Heart left ventricle (tissue), 16 donors: ENCODE results near the gene LPP. TPM values are rescaled to one million over a fixed set of nuclear protein-coding genes. Genes with fewer than 3 reads are reported as not detected.

Experiments
- ATAC-seq, 4 donors: fragments of 200-7000 bp; cut with Tn5 transposase; one replicate each; pipeline ENCODE4 v1.9.1; 2020 to 2022; ENCODE audit warnings: moderate library complexity in 4 of 4, mild to moderate bottlenecking in 3 of 4, moderate number of reproducible peaks in 1 of 4
- DNase-seq, 5 donors: peaks; one replicate each; pipeline ENCODE4 v3.0.0-alpha.2; 2020
- H3K27ac ChIP-seq, 12 donors: fragments of 200-600 bp; sonication (generic) in 4 of 12; one replicate each; pipeline versions ENCODE4 v1.5.0 to v1.8.0; 2016 to 2022; ENCODE audit warnings: mild to moderate bottlenecking in 2 of 12
- H3K27me3 ChIP-seq, 9 donors: fragments of 200-600 bp; sonication (generic) in 2 of 9; one replicate each; pipeline versions ENCODE4 v1.5.1 to v1.8.0; 2016 to 2022; ENCODE audit warnings: mild to moderate bottlenecking in 3 of 9
- H3K36me3 ChIP-seq, 9 donors: fragments of 200-600 bp; sonication (generic) in 2 of 9; one replicate each; pipeline versions ENCODE4 v1.5.0 to v1.8.0; 2018 to 2022; ENCODE audit warnings: mild to moderate bottlenecking in 2 of 9
- H3K4me1 ChIP-seq, 12 donors: fragments of 200-600 bp; sonication (generic) in 4 of 12; one replicate each; pipeline versions ENCODE4 v1.5.0 to v1.8.0; 2016 to 2022; ENCODE audit warnings: mild to moderate bottlenecking in 3 of 12
- H3K4me3 ChIP-seq, 12 donors: fragments of 200-600 bp; sonication (generic) in 4 of 12; one replicate each; pipeline versions ENCODE4 v1.5.0 to v1.8.0; 2017 to 2022; ENCODE audit warnings: mild to moderate bottlenecking in 9 of 12, moderate library complexity in 4 of 12
- H3K9me3 ChIP-seq, 12 donors: fragments of 200-600 bp; sonication (generic) in 4 of 12; one replicate each; pipeline versions ENCODE4 v1.5.0 to v1.8.0; 2016 to 2022; ENCODE audit warnings: mild to moderate bottlenecking in 1 of 12
- POLR2A ChIP-seq, 2 donors: fragments of 450-650 bp; IDR thresholded peaks; one replicate each; pipeline ENCODE4 v1.6.1; 2017; ENCODE audit warnings: antibody characterized with exemption in 2 of 2, mild to moderate bottlenecking in 2 of 2, moderate library complexity in 2 of 2
- WGBS, 4 donors: extraction: QIAGEN DNeasy Blood & Tissue Kit in 2 of 4; methylation state at CpG; one replicate each; pipeline versions ENCODE4 v1.1.5 to v1.1.7; 2013 to 2018; 5-methylcytosine and 5-hydroxymethylcytosine counted together
- intact Hi-C, 10 donors: fragments of 100-400 bp; cut with DNase I; formaldehyde crosslinking; loops; one replicate each; pipeline versions ENCODE4 v1.11.1 to v1.14.2; 2022
- polyA plus RNA-seq, 2 donors: library from polyadenylated mRNA; stranded (reverse); fragments of 200-250 nt; gene quantifications; one replicate each; pipeline ENCODE4 v1.2.3, GENCODE V29; 2013
- total RNA-seq, 9 donors: library from RNA; depleted of rRNA in 2 of 9; stranded (reverse); fragments of >200 nt in 2 of 9; fragmentation: NEBNext Ultra II Directional in 3 of 9; extraction: Animal tissue kit (Norgen Biotek cat#: 25700) in 3 of 9; gene quantifications; one replicate each; pipeline versions ENCODE4 v1.1.0 to v1.2.4, GENCODE V29; 2016 to 2023
- TF ChIP-seq, protein P1 (sequence below), 12 donors: fragments of 200-600 bp; sonication (generic) in 4 of 12; IDR thresholded peaks; one replicate each; pipeline versions ENCODE4 v1.5.0 to v1.8.0; 2018 to 2022; ENCODE audit warnings: antibody characterized with exemption in 12 of 12, mild to moderate bottlenecking in 5 of 12
- donor health status: ischemic (EF 13 %, LVEDD 7.1; RV severe dilation, severe dysfunction).
- donor health status: healthy with polysubstance abuse.
- donor health status: DM: no; HTN: yes; CAD: no.
- donor health status: DM: no; HTN: no; CAD: no.
- donor health status: ischemic (EF 25% LVEDD 6.9; RV normal size, moderate dysfunction).
- donor health status: ischemic (EF 25% LVEDD 5.7; RV mildly dilated, moderate dysfunction).
- donor health status: healthy.
- donor health status: DM: yes; HTN: yes; CAD: no.
- donor health status: ischemic (EF 35%, LVEDD 5.7; RV mildly dilated, moderate dysfunction).
- donor health status: nonischemic (EF 11% LVEDD 7.7; RV severe dilation, severe dysfunction).
- donor health status: DM: yes; HTN: yes; CAD: no.
- donor health status: PGD.
- donor health status: ischemic (EF 29% LVEDD 5.4; RV normal size, mild dysfunction).
- donor health status: nonischemic (EF 23%, LVEDD 6.1; RV moderate dilation, normal function).

The LPP gene
- total and polyA plus RNA-seq, 11 donors = 9.2 to 178 (median 100) TPM

DNA sequence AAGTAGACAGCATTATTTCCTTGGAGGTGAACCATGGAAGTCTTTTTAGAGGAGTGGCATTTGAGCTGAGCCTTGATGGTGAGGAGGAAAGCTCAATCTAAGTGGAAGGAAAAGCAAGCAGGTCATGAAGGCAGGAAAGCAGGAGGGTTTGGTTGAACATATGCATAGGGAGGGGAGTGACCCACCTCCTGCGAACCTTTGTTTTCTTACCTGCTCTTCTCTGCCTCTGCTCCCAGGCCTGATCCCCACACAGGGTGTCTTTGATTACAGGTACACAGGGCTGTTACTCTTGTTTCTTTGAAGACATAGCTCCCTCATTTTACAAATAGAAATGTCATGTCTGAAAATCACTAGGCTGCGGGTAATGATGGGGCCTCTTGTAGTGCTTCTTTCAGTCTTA, 769.7 kb downstream of the LPP start:
- no peak for TF ChIP-seq POLR2A (IDR thresholded peaks at IDR 0.05)
- TF ChIP-seq, protein P1, sequence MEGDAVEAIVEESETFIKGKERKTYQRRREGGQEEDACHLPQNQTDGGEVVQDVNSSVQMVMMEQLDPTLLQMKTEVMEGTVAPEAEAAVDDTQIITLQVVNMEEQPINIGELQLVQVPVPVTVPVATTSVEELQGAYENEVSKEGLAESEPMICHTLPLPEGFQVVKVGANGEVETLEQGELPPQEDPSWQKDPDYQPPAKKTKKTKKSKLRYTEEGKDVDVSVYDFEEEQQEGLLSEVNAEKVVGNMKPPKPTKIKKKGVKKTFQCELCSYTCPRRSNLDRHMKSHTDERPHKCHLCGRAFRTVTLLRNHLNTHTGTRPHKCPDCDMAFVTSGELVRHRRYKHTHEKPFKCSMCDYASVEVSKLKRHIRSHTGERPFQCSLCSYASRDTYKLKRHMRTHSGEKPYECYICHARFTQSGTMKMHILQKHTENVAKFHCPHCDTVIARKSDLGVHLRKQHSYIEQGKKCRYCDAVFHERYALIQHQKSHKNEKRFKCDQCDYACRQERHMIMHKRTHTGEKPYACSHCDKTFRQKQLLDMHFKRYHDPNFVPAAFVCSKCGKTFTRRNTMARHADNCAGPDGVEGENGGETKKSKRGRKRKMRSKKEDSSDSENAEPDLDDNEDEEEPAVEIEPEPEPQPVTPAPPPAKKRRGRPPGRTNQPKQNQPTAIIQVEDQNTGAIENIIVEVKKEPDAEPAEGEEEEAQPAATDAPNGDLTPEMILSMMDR (IDR thresholded peaks at IDR 0.05) = no peak
- Histone ChIP-seq H3K4me1 (peaks cover 0 to 5% (median 0%) of the 10 kb centered on the region in 12 donors), H3K4me3 (no peak overlapping the region), H3K27me3 (no peaks in the 10 kb centered on the region), H3K36me3 (no peaks in the 10 kb centered on the region), H3K9me3 (peaks cover 0 to 5% (median 0%) of the 10 kb centered on the region in 12 donors), H3K27ac (no peak overlapping the region)
- intact Hi-C loops = no loop called here
- DNase-seq = no peak
- ATAC-seq = no peak
- WGBS, 4 donors = 95 to 99% (median 98%) methylated on average over 2 of the region's 2 CpGs

DNA sequence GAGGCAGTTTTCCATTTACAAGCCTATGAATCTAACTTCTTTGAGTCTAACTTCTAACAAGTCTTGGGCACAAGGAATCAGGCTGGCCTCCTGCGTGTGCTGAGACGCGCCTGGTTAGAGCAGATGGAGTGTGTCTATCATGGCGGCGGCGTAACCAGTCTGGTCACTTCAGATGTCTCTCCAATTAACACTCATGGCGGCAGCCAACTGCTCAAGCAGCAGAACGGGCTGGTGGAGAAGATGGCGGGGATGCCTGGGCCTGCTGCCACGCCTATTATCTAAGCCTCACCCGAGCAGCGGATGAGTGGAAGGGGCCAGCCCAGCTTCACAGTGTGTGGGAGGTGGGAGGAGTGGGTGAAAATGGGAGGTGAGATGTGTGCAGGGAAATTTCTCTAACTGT, 771.4 kb downstream of the LPP start:
- no peak for TF ChIP-seq POLR2A (IDR thresholded peaks at IDR 0.05)
- TF ChIP-seq, protein P1 (IDR thresholded peaks at IDR 0.05) = no peak
- Histone ChIP-seq H3K9me3 (peaks cover 0 to 1% (median 0%) of the 10 kb centered on the region in 12 donors), H3K36me3 (no peaks in the 10 kb centered on the region), H3K4me3 (no peak overlapping the region), H3K27me3 (no peaks in the 10 kb centered on the region), H3K4me1 (peaks cover 0 to 6% (median 0%) of the 10 kb centered on the region in 12 donors), H3K27ac (no peak overlapping the region)
- WGBS, 4 donors = 94 to 97% (median 95%) methylated on average over 12 of the region's 12 CpGs
- DNase-seq = no peak
- intact Hi-C loops = no loop called here
- no peak for ATAC-seq

DNA sequence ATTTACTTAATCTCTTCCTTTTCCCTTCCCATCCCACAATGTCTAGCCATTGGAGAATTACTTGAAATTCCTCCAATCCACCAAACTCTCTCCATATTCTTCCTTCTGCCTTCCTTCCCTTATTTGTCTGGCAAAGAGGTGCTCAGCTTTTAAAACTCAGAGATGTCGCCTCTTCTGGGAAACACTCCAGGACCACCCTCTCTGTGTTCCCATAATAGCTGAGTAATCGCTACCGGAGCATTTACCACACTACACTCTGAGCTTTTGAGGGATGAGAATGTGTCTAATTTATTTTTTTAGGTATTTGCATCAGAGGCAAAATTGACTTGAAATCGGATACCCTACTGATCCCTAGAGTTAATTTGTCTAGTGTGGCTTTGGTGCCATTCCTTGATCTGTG, 772.2 kb downstream of the LPP start:
- Histone ChIP-seq H3K4me1 (peaks cover 0 to 14% (median 0%) of the 10 kb centered on the region in 12 donors), H3K4me3 (no peak overlapping the region), H3K9me3 (no peaks in the 10 kb centered on the region), H3K36me3 (no peaks in the 10 kb centered on the region), H3K27ac (no peak overlapping the region), H3K27me3 (no peaks in the 10 kb centered on the region)
- ATAC-seq (no peak), DNase-seq (no peak)
- intact Hi-C loops = no loop called here
- 83 to 92% (median 89%) methylated on average over 4 of the region's 4 CpGs for WGBS, 4 donors
- no peak for TF ChIP-seq POLR2A (IDR thresholded peaks at IDR 0.05)
- TF ChIP-seq, protein P1 (IDR thresholded peaks at IDR 0.05) = no peak

DNA sequence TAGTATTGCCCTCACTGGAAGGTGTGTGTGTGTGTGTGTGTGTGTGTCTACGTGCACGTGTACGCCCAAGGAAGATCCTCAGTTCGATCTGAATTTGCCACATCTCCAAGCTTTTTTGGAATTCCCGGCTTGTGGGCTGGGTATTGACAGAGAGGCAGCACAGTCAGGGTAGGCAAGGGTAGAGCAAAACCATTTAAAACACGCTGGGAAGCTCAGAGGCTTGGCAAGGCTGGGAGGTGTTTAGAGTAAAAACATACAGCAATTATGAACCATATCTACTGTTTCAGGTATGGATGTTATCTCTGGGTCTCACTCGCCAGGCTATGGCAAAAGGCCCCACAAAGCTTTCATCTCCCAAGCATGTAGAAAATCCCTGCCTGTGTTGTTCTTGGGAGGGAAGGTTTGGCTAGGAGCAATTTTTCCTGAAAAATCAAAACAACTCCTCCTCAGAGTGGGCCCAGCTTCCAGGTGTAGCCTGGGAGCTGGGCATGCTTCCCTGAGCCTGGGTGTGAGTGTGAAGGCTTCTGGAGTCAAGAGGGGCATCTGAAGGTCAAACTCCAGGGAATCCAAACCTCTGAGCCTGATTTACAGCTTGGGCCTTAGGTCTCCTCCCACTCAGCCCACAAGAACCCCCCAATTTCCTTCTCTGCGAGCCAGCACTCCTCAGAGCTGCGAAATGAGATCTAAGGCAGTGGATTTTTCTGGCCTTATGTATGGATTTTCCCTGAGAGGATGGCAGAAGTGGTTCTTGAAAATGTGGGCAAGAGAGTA, 773.0 kb downstream of the LPP start:
- intact Hi-C loops = no loop called here
- no peak overlapping the region for H3K27ac ChIP-seq
- DNase-seq (no peak), ATAC-seq (no peak)
- no peaks in the 10 kb centered on the region for H3K36me3 ChIP-seq
- no peaks in the 10 kb centered on the region for H3K27me3 ChIP-seq
- H3K9me3 ChIP-seq = no peaks in the 10 kb centered on the region
- peaks cover 0 to 19% (median 0%) of the 10 kb centered on the region in 12 donors for H3K4me1 ChIP-seq
- TF ChIP-seq, protein P1 (IDR thresholded peaks at IDR 0.05) = no peak
- no peak for TF ChIP-seq POLR2A (IDR thresholded peaks at IDR 0.05)
- WGBS, 4 donors = 90 to 95% (median 94%) methylated on average over 9 of the region's 9 CpGs
- H3K4me3 ChIP-seq = no peak overlapping the region
